Hematopoietic multipotent progenitor cell treated with erythropoietin and hydrocortisone succinate and interleukin-3 and kit ligand, for 8 days (in vitro differentiated cells): ENCODE measurements around the gene ANKRD18A.
A peak's percentile ranks its signal among the peaks of the same experiment; 100 is the strongest.

ENCODE experiments used
- DNase-seq: peaks from one replicate; pipeline ENCODE4 v3.0.0-alpha.2; 2015

The ANKRD18A gene

GRCh38 chr9:38620483-38621433, at the start of gene ANKRD18A:
Gene ANKRD18A, minus strand, starts transcription at chr9:38620596. Its CDS starts 311 bp downstream, at chr9:38620285.
- peak; percentile 54 for DNase-seq

DNA sequence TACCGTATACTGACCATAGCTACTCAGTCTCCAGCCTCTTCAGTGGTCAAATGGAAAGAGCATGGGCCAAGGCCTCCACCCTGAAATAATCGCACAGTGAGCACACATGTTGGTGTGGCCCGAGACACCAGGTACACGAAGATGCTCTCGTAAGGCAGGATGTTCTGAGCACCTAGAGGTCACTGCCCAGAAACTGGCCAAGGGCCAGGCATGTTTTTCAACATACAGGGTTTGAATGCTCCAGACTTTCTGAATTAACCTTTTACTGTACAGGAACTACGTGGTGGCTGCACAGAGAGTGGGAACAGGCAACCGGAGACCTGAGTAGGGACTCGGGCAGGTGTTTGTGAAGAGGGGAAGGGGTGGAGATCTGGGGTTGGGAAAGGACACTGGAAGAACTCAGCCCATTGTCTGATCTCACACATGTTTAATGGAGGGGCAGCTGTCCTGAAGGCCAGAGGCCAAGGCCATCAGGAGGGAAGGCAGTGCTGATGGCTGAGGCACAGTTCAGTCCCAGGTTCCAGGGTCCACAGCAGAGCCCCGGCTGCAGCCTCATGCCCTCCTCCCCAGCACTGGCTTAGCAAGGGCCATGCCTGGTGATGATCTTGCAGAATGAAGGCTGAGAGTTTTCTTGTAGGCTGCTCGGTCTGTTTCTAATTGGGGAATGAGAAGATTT, 48.5 kb upstream of the ANKRD18A start:
- DNase-seq: no peak

- no peak for DNase-seq
Observed at GRCh38 chr9:38662763-38663593, 42.6 kb upstream of the ANKRD18A start.

DNA sequence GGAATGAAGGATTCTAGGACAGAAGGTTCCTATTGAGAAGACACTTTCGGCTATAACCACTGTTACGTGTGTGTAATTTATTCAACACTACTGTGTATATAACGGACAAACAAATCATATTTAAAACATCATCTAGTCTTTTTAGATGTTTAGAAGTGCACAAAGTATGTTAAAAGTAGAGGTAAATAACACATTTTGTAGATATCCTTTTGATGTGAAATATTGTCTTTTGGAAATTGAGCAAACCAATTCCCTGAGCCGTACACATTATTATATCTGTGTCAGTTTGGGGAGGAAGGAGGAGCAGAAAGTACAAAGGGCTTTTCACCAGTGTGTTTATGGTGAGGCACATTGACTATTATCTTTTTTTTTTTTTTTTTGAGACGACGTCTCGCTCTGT, 39.1 kb upstream of the ANKRD18A start:
- no peak for DNase-seq

- DNase-seq: no peak
Observed at GRCh38 chr9:38656896-38657295, 36.5 kb upstream of the ANKRD18A start.

- no peak for DNase-seq
Observed at GRCh38 chr9:38652486-38652885, 32.1 kb upstream of the ANKRD18A start.

- DNase-seq: no peak
Observed at GRCh38 chr9:38652044-38652443, 31.6 kb upstream of the ANKRD18A start.

DNA sequence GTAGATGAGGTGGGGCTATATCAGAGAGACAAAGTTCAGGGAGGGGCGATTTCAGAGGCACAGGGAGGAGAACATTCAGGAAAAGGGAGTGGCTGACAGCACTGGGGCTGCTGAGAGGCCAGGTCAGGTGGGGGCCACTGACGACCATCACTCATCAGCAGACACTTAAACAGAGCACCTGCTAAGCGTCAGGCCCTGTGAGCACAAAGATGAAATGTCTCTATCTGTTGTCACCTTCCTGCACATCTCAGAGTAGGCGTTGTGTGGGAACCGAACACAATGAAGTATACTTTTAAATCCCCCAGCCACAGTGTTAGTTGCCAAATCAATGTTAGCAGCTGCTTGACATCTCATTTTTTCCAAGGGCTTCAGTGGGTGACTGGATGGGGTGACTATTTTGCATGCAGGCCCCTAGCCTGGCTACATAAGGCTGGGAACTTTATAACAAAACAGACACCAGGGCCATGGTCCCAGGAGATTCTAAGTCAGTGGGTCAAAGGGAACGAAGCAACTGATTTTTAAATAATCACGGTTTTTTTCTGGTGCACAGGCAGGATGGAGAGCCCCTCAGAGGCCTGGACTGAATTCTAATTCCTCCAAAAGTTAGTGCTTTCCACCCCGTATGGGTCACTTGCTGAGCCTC, 31.1 kb upstream of the ANKRD18A start:
- no peak for DNase-seq

DNA sequence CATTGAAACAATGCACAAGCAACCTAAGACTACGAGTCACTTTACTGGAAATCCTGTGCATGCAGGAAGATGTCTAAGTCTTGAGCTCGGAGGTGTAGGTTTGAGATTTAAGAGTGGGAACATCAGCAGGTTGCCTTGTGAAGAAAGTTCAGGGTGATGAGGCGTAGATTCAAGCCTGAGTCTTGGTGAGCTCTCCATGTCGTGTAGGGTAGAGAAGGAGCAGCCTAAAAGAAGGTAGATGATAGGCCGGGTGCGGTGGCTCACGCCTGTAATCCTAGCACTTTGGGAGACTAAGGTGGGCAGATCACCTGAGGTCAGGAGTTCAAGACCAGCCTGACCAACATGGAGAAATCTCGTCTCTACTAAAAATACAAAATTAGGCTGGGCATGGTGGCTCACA, 30.2 kb upstream of the ANKRD18A start:
- no peak for DNase-seq

DNA sequence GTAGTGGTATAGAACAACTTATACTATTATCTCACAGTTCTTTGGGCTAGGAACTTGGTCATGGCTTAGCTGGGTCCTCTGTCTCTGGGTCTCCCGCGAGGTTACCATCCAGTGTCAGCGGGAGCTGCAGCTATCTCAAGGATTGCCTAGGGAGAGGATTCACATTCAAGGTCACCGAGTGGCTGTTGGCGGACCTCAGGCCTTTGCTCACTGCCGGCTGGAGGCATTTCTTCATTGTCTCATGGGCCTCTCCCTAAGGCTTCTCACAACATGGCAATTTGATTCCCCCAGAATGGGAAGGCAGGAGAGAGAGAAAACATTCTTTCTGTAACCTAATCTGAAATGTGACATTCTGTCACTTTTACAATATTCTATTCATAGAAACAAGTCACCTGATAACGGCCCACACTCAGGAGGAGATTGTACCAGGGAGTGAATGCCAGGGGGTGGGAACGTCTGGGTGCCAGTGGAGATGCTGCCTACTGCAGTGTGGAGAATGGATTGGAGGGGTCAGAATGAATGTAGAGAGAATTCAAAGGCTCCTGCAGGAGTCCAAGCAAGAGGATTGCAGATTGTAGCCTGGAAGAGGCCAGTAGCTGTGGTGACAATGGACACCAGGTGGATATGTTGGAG, 29.5 kb upstream of the ANKRD18A start:
- DNase-seq: no peak

DNA sequence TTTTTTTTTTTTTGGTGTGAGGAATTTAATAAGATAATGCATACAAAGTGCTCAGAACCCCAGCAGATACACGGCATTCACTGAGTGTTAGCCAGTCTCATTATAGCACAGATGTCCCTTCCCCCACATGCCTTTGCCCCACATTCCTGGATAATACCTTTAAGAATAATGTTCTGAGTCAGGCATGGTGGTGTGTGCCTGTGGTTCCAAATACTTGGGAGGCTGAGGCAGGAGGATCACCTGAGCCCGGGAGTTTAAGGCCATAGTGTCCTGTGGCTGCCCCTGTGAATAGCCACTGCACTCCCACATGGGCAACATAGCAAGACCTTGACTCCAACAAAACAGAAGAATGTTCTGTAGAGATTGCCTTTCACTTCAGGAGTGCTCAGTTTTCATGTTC, 24.2 kb upstream of the ANKRD18A start:
- no peak for DNase-seq

DNA sequence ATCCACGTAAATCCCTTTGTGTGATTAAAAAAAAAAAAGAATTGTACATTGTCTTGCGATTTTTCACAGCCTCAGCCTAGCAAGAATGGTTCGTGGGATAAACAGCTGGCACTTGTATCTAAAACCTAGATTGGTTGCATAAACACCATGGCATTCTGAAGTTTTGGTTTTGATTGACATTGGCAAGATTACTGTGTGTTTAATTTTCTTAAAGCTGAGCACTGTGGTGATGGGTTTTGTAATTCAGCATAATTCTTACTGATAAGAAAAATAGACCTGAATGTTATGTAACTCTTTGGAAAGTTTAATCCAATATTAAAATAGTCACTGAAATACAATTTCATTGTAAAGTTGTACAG, 23.4 kb upstream of the ANKRD18A start:
- no peak for DNase-seq

DNA sequence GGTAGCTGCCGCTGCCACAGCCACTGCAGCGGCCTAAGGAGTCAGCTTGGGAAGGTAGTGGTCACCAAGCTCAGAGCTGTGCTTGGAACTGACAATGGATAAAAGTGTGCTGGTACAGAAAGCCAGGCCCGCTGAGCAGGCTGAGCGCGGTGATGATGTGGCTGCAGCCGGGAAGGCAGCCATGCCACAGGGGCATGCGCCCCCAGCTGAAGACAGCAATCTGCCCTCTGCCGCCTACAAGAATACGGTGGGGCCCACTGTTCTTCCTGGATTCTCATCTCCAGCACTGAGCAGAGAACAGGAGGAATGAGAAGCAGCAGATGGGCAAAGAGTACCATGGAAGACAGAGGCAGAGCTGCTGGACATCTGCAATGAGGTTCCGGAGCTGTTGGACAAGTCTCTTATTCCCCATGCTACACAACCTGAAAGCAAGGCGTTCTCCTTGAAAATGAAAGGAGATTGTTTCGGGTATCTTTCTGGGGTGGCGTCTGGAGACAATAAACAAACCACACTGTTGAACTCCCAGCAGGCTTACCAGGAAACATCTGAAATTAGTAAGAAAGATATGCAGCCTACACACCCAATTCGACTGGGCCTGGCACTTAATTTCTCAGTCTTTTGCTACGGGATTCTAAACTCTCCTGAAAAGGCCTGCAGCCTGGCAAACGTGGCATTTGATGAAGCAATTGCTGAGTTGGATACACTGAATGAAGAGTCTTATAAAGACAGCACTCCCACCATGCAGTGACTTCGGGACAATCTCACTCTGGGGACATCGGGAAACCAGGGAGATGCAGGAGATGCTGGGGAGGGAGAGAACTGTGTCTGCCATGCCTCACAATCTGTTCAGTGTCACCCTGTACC, 22.8 kb upstream of the ANKRD18A start:
- no peak for DNase-seq

- no peak for DNase-seq
Observed at GRCh38 chr9:38641985-38642864, 21.8 kb upstream of the ANKRD18A start.

- DNase-seq: no peak
Observed at GRCh38 chr9:38641142-38641541, 20.7 kb upstream of the ANKRD18A start.

DNA sequence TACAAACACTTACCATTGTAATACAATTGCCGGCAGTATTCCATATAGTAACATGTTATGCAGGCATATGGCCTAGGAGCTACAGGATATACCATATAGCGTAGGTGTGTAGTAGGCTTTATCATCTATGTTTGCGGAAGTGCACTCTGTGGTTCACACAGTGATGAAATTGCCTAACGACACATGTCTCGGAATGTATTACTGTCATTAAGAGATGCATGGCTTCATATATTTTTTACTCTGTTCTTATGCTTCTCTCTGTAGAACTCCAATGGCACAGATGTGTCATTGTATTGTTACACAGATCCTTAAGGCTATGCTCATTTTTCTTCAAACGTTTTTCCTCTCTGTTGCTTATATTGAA, 19.2 kb upstream of the ANKRD18A start:
- no peak for DNase-seq

DNA sequence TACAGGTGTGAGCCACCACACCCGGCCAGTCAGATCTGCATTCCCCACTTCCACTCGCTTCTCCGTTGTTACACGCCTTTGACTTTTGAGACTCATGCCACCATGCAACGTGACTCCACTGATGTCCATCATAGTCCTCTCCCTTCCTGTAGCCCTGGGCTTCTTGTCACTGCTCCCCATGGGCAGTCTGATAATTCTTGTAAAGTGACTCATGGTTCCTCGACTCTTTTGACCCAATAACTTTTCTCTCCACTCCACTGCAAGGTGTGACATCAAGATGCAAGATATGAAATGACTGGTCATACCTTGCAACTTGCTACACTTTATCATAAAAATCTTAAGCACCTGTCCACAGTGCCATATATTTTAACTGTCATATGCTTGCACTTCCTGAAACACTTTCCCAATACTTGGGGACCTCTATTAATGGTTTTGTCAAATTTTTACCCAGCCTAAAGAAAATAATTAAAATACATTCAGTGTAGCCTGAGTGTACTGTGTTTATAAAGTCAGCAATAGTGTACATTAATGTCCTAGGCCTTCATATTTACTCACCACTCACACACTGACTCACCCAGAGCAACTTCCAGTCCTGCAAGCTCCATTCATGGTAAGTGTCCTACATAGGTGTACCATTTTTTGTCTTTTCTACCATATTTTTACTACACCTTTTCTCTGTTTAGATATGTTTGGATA, 18.6 kb upstream of the ANKRD18A start:
- DNase-seq: no peak

DNA sequence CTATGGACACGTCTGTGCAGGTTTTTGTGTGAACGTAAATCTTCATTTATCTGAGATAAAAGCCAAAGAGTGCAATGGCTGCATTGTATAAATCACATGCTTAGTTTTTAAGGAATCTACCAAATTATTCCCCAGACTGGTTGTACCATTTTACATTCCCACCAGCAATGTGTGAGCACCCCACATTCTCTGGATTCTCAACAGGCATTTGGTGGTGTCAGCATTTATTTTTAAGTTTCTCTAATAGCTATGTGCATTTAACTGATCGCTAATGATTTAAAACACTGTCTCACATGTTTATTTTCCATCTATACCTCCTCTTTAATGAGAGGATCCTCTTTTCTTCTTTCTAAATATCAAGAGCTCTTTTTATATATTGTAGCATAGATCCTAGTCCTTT, 13.9 kb upstream of the ANKRD18A start:
- no peak for DNase-seq

GRCh38 chr9:38629511-38629910, 9.1 kb upstream of the ANKRD18A start:
- no peak for DNase-seq

- no peak for DNase-seq
Observed at GRCh38 chr9:38626006-38626405, 5.6 kb upstream of the ANKRD18A start.
